Measurements from ENCODE around the gene NODAL.
A peak's percentile ranks its signal among the peaks of the same experiment; 100 is the strongest.

NODAL gene

GRCh38 chr10:70432561-70433263, 8.8 kb downstream of the NODAL start:
- no peak for DNase-seq

GRCh38 chr10:70432101-70432500, 9.4 kb downstream of the NODAL start:
- DNase-seq, result no peak

- no peak for DNase-seq
Measured at GRCh38 chr10:70430493-70431445, 10.7 kb downstream of the NODAL start.

- DNase-seq, result no peak
Measured at GRCh38 chr10:70426823-70427222, 14.7 kb downstream of the NODAL start.

- no peak for DNase-seq
Measured at GRCh38 chr10:70425096-70425495, 16.4 kb downstream of the NODAL start.

GRCh38 chr10:70424320-70424719, 17.2 kb downstream of the NODAL start:
- no peak for DNase-seq

- DNase-seq, result no peak
Measured at GRCh38 chr10:70418713-70419112, 22.8 kb downstream of the NODAL start.

GRCh38 chr10:70418229-70418628, 23.3 kb downstream of the NODAL start:
- no peak for DNase-seq

GRCh38 chr10:70417568-70417967, 23.9 kb downstream of the NODAL start:
- DNase-seq, result no peak

- no peak for DNase-seq
Measured at GRCh38 chr10:70412356-70412755, 29.1 kb downstream of the NODAL start.

- no peak for DNase-seq
Measured at GRCh38 chr10:70410608-70411007, 30.9 kb downstream of the NODAL start.

GRCh38 chr10:70409772-70410171, 31.7 kb downstream of the NODAL start:
- DNase-seq, result no peak

GRCh38 chr10:70405037-70405824, 36.2 kb downstream of the NODAL start:
- peak; percentile 20 for DNase-seq

GRCh38 chr10:70404787-70405036, 36.8 kb downstream of the NODAL start:
- DNase-seq, result no peak

- DNase-seq, result peak; percentile 99
Measured at GRCh38 chr10:70404036-70404786, 37.3 kb downstream of the NODAL start, which contains the start of gene EIF4EBP2. Gene EIF4EBP2 (plus strand): TSS chr10:70404145. CDS start chr10:70404402, 257 bp downstream.

GRCh38 chr10:70403483-70404035, 37.9 kb downstream of the NODAL start:
- no peak for DNase-seq

- no peak for DNase-seq
Measured at GRCh38 chr10:70399177-70399576, 42.3 kb downstream of the NODAL start.

GRCh38 chr10:70396140-70396539, 45.3 kb downstream of the NODAL start:
- DNase-seq, result no peak

GRCh38 chr10:70391654-70392053, 49.8 kb downstream of the NODAL start:
- DNase-seq, result no peak
